Measurements from ENCODE around the gene PLOD1. TPM values are rescaled to one million over a fixed set of nuclear protein-coding genes. Genes with fewer than 3 reads are reported as not detected.

Gene PLOD1
- total RNA-seq, 1 experiment from 2014 or later, result 46.9 TPM

GRCh38 chr1:12011998-12012397, 77.5 kb downstream of the PLOD1 start (continued):
- TF ChIP-seq FOXK1 (CRISPR knock-in tag; IDR thresholded peaks at IDR 0.05) (no peak), SMAD3 (CRISPR knock-in tag; IDR thresholded peaks at IDR 0.05; ENCODE audit: borderline replicate concordance) (no peak), ZNF263 (CRISPR knock-in tag; IDR thresholded peaks at IDR 0.05; ENCODE audit: low read depth) (no peak), NR3C1 (CRISPR knock-in tag; conservative IDR thresholded peaks at IDR 0.05; ENCODE audit: low read depth) (no peak), ZBTB21 (CRISPR knock-in tag; IDR thresholded peaks at IDR 0.05; ENCODE audit: borderline replicate concordance) (no peak), ZNF425 (CRISPR knock-in tag; conservative IDR thresholded peaks at IDR 0.05) (no peak)
- TF ChIP-seq, protein P1, sequence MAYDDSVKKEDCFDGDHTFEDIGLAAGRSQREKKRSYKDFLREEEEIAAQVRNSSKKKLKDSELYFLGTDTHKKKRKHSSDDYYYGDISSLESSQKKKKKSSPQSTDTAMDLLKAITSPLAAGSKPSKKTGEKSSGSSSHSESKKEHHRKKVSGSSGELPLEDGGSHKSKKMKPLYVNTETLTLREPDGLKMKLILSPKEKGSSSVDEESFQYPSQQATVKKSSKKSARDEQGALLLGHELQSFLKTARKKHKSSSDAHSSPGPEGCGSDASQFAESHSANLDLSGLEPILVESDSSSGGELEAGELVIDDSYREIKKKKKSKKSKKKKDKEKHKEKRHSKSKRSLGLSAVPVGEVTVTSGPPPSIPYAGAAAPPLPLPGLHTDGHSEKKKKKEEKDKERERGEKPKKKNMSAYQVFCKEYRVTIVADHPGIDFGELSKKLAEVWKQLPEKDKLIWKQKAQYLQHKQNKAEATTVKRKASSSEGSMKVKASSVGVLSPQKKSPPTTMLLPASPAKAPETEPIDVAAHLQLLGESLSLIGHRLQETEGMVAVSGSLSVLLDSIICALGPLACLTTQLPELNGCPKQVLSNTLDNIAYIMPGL (CRISPR knock-in tag; IDR thresholded peaks at IDR 0.05), result no peak

- peaks cover 36% of the 10 kb centered on the region for H3K36me3 Mint-ChIP-seq
- H3K27ac Mint-ChIP-seq, result no peak overlapping the region
- H3K4me1 Mint-ChIP-seq, result peaks cover 7% of the 10 kb centered on the region
- POLR2A ChIA-PET, result no interaction called here
- no peak for ATAC-seq
- H3K9me3 Mint-ChIP-seq, result peaks cover 1% of the 10 kb centered on the region
- no peak for DNase-seq (ENCODE audit: low spot score)
- H3K27me3 Mint-ChIP-seq (ENCODE audit: low read depth), result no peaks in the 10 kb centered on the region; the same call in 1 of the 2 replicates
- CTCF ChIA-PET, result interaction anchor here (2.2 kb wide), 1 partner anchor 19 kb away, joined by 7 read pairs; no protein-coding TSS in a partner anchor
- no peak overlapping the region for H3K4me3 Mint-ChIP-seq
- TF ChIP-seq NFATC4 (CRISPR knock-in tag; IDR thresholded peaks at IDR 0.05) (no peak), ZBTB43 (CRISPR knock-in tag; IDR thresholded peaks at IDR 0.05) (no peak), TP53 (CRISPR knock-in tag; IDR thresholded peaks at IDR 0.05) (no peak), FOXJ3 (CRISPR knock-in tag; IDR thresholded peaks at IDR 0.05; ENCODE audit: borderline replicate concordance) (no peak), ATF3 (CRISPR knock-in tag; conservative IDR thresholded peaks at IDR 0.05) (no peak), MLX (CRISPR knock-in tag; IDR thresholded peaks at IDR 0.05) (no peak), ARID4B (CRISPR knock-in tag; IDR thresholded peaks at IDR 0.05; ENCODE audit: borderline replicate concordance) (no peak), NR1H2 (CRISPR knock-in tag; IDR thresholded peaks at IDR 0.05) (no peak), ZBTB21 (CRISPR knock-in tag; IDR thresholded peaks at IDR 0.05; ENCODE audit: borderline replicate concordance) (no peak), ZNF263 (CRISPR knock-in tag; IDR thresholded peaks at IDR 0.05; ENCODE audit: low read depth) (no peak), TEAD1 (CRISPR knock-in tag; IDR thresholded peaks at IDR 0.05) (no peak), CBFB (CRISPR knock-in tag; IDR thresholded peaks at IDR 0.05; ENCODE audit: low read depth) (no peak)
- TF ChIP-seq, protein P2, sequence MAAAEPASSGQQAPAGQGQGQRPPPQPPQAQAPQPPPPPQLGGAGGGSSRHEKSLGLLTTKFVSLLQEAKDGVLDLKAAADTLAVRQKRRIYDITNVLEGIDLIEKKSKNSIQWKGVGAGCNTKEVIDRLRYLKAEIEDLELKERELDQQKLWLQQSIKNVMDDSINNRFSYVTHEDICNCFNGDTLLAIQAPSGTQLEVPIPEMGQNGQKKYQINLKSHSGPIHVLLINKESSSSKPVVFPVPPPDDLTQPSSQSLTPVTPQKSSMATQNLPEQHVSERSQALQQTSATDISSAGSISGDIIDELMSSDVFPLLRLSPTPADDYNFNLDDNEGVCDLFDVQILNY (CRISPR knock-in tag; IDR thresholded peaks at IDR 0.05), result no peak
- TF ChIP-seq, protein P3, sequence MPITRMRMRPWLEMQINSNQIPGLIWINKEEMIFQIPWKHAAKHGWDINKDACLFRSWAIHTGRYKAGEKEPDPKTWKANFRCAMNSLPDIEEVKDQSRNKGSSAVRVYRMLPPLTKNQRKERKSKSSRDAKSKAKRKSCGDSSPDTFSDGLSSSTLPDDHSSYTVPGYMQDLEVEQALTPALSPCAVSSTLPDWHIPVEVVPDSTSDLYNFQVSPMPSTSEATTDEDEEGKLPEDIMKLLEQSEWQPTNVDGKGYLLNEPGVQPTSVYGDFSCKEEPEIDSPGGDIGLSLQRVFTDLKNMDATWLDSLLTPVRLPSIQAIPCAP (CRISPR knock-in tag; IDR thresholded peaks at IDR 0.05), result no peak
Measured at GRCh38 chr1:12012560-12013316, 78.2 kb downstream of the PLOD1 start.

Measured in WTC11 (cell line).